ENCODE data around the gene TENM3.

TENM3 gene

GRCh38 chr4:182736207-182736606 is 493.0 kb downstream of the TENM3 start:
- DNase-seq (ENCODE audit: low read depth, low spot score) = no peak

- no peak for DNase-seq (ENCODE audit: low read depth, low spot score)
These were observed 495.3 kb downstream of the TENM3 start for GRCh38 chr4:182738283-182739047.

- DNase-seq (ENCODE audit: low read depth, low spot score) = no peak
These were observed 497.1 kb downstream of the TENM3 start for GRCh38 chr4:182740256-182740655.

- DNase-seq (ENCODE audit: low read depth, low spot score) = no peak
These were observed 497.9 kb downstream of the TENM3 start for GRCh38 chr4:182741054-182741453.

- DNase-seq (ENCODE audit: low read depth, low spot score) = no peak
These were observed 498.7 kb downstream of the TENM3 start for GRCh38 chr4:182741914-182742313.

- no peak for DNase-seq (ENCODE audit: low read depth, low spot score)
These were observed 500.6 kb downstream of the TENM3 start for GRCh38 chr4:182743815-182744214.

- DNase-seq (ENCODE audit: low read depth, low spot score) = no peak
These were observed 502.0 kb downstream of the TENM3 start for GRCh38 chr4:182745237-182745636.

GRCh38 chr4:182746876-182747275 is 503.7 kb downstream of the TENM3 start:
- no peak for DNase-seq (ENCODE audit: low read depth, low spot score)

- DNase-seq (ENCODE audit: low read depth, low spot score) = no peak
These were observed 505.1 kb downstream of the TENM3 start for GRCh38 chr4:182748283-182748682.

GRCh38 chr4:182748949-182749348 is 505.7 kb downstream of the TENM3 start:
- DNase-seq (ENCODE audit: low read depth, low spot score) = no peak

- DNase-seq (ENCODE audit: low read depth, low spot score) = peak; percentile 8
These were observed 506.5 kb downstream of the TENM3 start for GRCh38 chr4:182749667-182750167.

- DNase-seq (ENCODE audit: low read depth, low spot score) = no peak
These were observed 509.1 kb downstream of the TENM3 start for GRCh38 chr4:182752158-182752910.

GRCh38 chr4:182754895-182755294 is 511.7 kb downstream of the TENM3 start:
- no peak for DNase-seq (ENCODE audit: low read depth, low spot score)

- no peak for DNase-seq (ENCODE audit: low read depth, low spot score)
These were observed 513.0 kb downstream of the TENM3 start for GRCh38 chr4:182756161-182756690.

- no peak for DNase-seq (ENCODE audit: low read depth, low spot score)
These were observed 515.1 kb downstream of the TENM3 start for GRCh38 chr4:182758273-182758672.

GRCh38 chr4:182760551-182761043 is 517.4 kb downstream of the TENM3 start:
- DNase-seq (ENCODE audit: low read depth, low spot score) = no peak

- DNase-seq (ENCODE audit: low read depth, low spot score) = no peak
These were observed 520.9 kb downstream of the TENM3 start for GRCh38 chr4:182764137-182764536.

GRCh38 chr4:182764642-182765041 is 521.4 kb downstream of the TENM3 start:
- DNase-seq (ENCODE audit: low read depth, low spot score) = no peak

GRCh38 chr4:182765987-182766856 is 523.0 kb downstream of the TENM3 start:
- DNase-seq (ENCODE audit: low read depth, low spot score) = no peak

GRCh38 chr4:182766857-182767250 is 523.7 kb downstream of the TENM3 start:
- no peak for DNase-seq (ENCODE audit: low read depth, low spot score)

- DNase-seq (ENCODE audit: low read depth, low spot score) = no peak
These were observed 525.6 kb downstream of the TENM3 start for GRCh38 chr4:182768838-182769237.
